Activated T-helper 1 cell treated with anti-CD3 and anti-CD28 coated beads, Interleukin-2, amount 50 U/mL, for 16 hours (primary cell): ENCODE results near the gene FGFBP2.

ENCODE experiments used
- DNase-seq, 2 donors: peaks; one replicate each; pipeline ENCODE4 v3.0.0-alpha.2; 2020; ENCODE audit warnings: low read depth in 1 of 2, low spot score in 1 of 2

Gene FGFBP2

GRCh38 chr4:15963001-15963451 is at the start of gene FGFBP2:
TSS of gene FGFBP2 (minus strand) at chr4:15963175. CDS start at chr4:15963129, 46 bp downstream.
- DNase-seq: no peak

GRCh38 chr4:16011173-16011572 is 48.2 kb upstream of the FGFBP2 start:
- no peak for DNase-seq

GRCh38 chr4:16009153-16009552 is 46.2 kb upstream of the FGFBP2 start:
- no peak for DNase-seq

- no peak for DNase-seq
Observed at GRCh38 chr4:16007471-16008095, 44.6 kb upstream of the FGFBP2 start.

- DNase-seq: no peak
Observed at GRCh38 chr4:16006771-16007446, 43.9 kb upstream of the FGFBP2 start.

- no peak for DNase-seq
Observed at GRCh38 chr4:16005676-16006075, 42.7 kb upstream of the FGFBP2 start.

- peak in 1 of 2 donors; percentile 4 for DNase-seq
Observed at GRCh38 chr4:16001484-16001858, 38.5 kb upstream of the FGFBP2 start.

GRCh38 chr4:16000708-16001483 is 37.9 kb upstream of the FGFBP2 start:
- DNase-seq: no peak

GRCh38 chr4:15996773-15997172 is 33.8 kb upstream of the FGFBP2 start:
- DNase-seq: no peak

- DNase-seq: no peak
Observed at GRCh38 chr4:15995826-15996225, 32.9 kb upstream of the FGFBP2 start.

GRCh38 chr4:15992167-15992485 is 29.2 kb upstream of the FGFBP2 start:
- no peak for DNase-seq

- DNase-seq: no peak
Observed at GRCh38 chr4:15990570-15991285, 27.8 kb upstream of the FGFBP2 start.

- no peak for DNase-seq
Observed at GRCh38 chr4:15989424-15989823, 26.4 kb upstream of the FGFBP2 start.

- DNase-seq: no peak
Observed at GRCh38 chr4:15988222-15988621, 25.2 kb upstream of the FGFBP2 start.

- no peak for DNase-seq
Observed at GRCh38 chr4:15986907-15987306, 23.9 kb upstream of the FGFBP2 start.

- DNase-seq: no peak
Observed at GRCh38 chr4:15983610-15984009, 20.6 kb upstream of the FGFBP2 start.

GRCh38 chr4:15982842-15983524 is 20.0 kb upstream of the FGFBP2 start:
- no peak for DNase-seq

GRCh38 chr4:15976456-15977447 is 13.8 kb upstream of the FGFBP2 start:
- no peak for DNase-seq

- no peak for DNase-seq
Observed at GRCh38 chr4:15971068-15971801, 8.3 kb upstream of the FGFBP2 start.
